Kidney glomerular epithelial cell (primary cell): ENCODE data around the gene PPP4R3C.
"Not testable (repeated sequence)": the region's sequence is repeated elsewhere in the genome, so short reads cannot be mapped to it uniquely, and the experiment has no call there.

ENCODE experiments used
- DNase-seq: peaks from one replicate; lab custom pipeline; 2025; lab: John Stamatoyannopoulos, UW

The PPP4R3C gene

DNA sequence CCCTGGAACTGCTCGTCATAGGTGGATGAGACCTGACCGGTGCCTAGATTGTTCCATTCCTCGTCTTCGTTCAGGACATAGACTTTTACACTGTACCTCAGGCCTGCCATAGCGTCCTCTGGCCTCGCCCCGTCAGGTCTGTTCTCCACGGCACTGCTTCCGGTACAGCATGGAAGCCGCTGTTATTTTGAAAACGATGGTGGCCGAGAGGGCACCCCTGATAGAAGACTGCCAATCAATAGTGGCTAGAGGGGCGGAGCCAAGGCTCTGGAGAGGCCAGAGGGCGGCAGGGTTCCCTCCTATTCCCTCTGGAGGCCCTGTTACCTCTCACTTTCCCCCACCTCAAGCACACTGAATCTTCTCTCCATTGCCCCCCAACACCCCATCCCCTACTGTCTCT lies at the start of gene PPP4R3C:
TSS of gene PPP4R3C (minus strand) at position 155 of the 400 bp plus-strand sequence. CDS start at position 110, 45 bp downstream.
- no peak for DNase-seq

DNA sequence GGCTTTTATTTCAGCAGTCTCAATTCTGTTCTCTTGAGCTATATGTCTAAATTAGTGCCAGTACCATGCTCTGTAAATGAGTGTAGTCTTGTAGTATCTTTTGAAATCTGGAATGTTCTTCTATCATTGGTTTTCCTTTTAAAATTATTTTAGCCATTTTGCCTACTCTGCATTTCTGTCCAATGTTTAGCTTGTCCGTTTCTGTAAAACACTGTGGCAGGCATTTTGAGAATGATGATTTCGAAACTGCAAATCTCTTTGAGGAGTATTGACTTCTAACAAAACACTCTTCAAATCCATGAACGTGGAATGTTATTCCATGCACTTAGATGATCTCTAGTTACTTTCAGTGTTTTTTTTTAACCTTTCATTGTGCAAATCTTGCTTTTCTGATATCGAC lies 28.3 kb upstream of the PPP4R3C start:
- no peak for DNase-seq

DNA sequence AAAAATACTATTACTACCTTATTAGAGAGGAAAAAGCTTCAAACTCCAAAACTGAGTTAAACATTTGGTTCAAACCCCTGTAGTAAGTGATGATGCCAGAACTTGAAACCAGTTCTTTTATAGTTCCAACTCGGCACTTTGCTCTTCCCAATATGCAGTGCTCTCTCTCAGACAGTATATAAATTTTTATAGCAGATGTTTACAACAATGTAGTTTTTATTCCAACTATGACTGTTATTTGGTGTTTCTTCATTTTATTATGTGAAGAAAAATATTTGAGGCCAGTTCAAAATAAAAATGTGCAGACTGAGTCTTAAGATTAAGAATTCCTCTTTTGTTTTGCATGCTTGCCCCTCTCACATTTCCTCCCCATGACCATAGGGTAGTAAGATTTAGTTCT lies 2.9 kb upstream of the PPP4R3C start:
- DNase-seq = no peak

DNA sequence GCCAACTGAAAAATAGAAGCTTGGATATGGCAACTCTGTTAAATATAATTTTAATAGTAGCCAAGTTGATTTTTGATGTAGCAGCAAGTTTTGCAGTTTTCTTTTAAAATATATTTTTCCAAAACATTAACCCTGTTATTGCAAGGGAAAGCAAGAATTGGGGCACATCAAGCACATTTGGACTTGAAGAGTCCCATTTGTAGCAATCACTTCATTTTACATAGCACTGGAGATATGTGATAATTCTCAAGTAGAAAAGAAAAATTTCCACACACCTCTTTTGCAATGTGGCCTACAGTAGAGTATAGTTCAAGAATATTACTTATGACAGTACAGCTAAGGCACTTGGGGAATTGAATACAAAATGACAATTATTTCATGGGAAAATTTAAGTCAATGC lies 1.9 kb upstream of the PPP4R3C start:
- no peak for DNase-seq

DNA sequence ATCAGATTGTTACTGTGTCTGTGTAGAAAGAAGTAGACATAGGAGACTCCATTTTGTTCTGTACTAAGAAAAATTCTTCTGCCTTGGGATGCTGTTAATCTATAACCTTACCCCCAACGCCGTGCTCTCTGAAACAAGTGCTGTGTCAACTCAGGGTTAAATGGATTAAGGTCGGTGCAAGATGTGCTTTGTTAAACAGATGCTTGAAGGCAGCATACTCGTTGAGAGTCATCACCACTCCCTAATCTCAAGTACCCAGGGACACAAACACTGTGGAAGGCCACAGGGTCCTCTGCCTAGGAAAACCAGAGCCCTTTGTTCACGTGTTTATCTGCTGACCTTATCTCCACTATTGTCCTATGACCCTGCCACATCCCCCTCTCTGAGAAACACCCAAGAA lies 4.0 kb downstream of the PPP4R3C start:
- DNase-seq = not testable (repeated sequence)

DNA sequence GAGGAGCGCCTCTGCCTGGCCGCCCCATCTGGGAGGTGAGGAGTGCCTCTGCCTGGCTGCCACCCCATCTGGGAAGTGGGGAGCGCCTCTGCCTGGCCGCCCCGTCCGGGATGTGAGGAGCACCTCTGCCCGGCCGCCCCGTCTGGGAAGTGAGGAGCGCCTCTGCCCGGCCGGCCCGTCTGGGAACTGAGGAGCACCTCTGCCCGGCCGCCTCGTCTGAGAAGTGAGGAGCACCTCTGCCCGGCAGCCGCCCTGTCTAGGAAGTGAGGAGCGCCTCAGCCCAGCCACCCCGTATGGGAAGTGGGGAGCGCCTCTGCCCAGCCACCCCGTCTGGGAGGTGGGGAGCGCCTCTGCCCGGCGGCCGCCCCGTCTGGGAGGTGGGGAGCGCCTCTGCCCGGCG lies 4.6 kb downstream of the PPP4R3C start:
- DNase-seq = not testable (repeated sequence)

DNA sequence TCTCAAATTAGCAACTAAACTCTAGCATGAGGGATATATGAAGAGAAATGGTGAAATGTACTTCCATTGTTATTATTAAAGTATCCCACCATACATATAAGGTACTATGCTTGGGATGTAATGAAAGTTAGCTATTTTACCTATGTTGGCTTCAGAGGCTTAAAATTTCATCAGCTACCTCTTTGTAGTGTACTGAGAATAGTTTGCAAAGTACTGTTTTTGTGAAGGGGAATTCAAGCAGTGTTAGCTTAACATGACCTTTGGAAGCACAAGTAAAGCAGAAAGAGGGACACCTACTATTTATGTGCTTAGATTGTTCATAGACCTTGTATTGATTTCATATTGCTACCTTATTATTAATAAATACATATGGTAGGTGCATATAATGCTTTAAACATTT lies 11.8 kb downstream of the PPP4R3C start:
- DNase-seq = no peak

DNA sequence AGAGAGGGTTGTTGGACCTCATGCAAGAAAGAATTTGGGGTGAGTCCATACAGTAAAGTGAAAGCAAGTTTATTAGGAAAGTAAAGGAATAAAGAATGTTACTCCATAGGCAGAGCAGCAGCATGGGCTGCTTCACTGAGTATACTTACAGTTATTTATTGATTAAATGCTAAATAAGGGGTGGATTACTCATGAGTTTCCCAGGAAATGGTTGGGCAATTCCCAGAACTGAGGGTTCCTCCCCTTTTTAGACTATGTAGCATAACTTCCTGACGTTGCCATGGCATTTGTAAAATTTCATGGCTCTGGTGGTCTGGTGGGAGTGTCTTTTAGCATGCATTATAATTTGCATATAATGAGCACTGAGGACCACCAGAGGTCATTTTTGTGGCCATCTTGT lies 16.7 kb downstream of the PPP4R3C start:
- no peak for DNase-seq

DNA sequence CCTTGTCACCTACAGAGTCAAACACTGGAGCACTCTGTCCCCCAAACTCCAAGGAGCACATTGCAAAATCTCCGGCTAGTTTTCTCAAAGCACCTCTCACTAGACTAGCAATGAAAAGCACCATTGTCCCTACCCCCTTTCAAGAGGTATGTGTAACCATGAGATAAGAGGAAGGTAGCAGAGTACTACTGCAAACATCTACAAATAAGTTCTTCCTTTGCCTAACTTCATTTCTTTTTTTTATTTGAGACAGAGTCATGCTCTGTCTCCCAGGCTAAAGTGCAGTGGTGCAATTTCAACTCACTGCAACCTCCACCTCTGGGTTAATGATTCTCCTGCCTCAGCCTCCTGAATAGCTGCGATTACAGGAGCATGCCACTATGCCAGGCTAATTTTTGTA lies 17.7 kb downstream of the PPP4R3C start:
- no peak for DNase-seq

DNA sequence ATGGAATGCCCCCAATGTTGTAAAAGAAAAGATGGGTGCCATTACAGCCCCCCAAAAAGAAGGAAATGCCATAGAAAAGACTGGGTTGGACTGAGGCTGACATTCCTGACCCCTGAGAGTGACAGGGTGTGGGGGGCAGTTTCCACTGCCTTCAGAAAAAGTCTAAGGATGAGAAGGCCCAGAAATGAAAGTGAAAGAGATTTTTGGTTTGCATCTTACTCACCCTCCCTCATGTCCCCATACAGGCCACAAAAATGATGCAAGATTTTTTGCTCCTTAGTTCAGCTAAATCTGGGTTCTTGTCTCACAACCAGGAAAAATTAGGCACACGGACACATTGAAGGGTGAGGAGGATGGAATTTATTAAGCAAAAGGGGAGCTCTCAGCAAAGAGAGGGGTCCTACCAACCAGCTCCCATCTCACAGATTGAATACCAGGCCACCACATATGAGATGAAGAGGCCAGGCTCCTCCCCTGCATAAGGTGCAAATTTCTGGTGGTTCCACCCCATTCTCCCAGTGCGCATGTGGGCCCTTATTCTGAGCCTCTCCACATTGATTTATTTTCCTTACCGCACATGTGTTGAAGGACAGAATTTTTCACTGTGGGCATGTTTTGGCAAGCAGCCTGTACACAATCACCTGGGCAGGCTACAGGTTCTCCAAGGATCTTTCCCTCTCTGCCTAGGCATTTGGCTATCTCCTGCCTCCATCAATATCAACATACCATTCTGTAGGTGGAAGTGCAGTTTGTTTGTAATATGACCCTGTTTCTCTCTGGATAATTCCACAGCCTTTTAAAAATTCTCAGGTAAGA lies 18.8 kb downstream of the PPP4R3C start:
- DNase-seq = no peak

DNA sequence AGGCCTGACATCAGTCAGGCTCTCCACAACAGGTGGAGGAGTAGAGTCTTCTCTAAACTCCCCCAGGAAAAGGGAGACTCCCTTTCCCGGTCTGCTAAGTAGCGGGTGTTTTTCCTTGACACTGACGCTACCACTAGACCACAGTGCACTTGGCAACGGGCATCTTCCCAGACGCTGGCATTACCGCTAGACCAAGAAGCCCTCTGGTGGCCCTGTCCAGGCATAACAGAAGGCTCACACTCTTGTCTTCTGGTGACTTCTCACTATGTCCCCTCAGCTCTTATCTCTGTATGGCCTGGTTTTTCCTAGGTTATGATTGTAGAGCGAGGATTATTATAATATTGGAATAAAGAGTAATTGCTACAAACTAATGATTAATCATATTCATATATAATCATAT lies 20.7 kb downstream of the PPP4R3C start:
- not testable (repeated sequence) for DNase-seq

DNA sequence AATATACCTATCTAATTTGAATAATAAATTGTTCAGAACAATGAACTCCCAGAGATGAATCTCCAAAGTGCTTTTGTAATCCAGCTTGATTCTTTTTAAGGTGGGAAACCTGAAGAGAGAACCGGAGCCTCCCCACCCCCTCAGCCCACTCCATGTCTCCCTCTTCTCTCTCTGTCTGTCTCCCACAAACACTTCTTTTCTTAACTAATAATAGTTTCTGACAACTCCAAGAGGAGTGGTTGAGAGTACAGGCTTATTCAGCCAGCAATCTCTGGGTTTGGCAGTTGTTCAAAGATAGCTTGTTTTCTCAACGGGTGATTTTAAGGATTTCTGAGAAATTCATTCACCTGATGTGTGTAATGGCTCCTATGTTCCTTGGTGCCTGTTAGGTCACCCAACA lies 23.4 kb downstream of the PPP4R3C start:
- no peak for DNase-seq

DNA sequence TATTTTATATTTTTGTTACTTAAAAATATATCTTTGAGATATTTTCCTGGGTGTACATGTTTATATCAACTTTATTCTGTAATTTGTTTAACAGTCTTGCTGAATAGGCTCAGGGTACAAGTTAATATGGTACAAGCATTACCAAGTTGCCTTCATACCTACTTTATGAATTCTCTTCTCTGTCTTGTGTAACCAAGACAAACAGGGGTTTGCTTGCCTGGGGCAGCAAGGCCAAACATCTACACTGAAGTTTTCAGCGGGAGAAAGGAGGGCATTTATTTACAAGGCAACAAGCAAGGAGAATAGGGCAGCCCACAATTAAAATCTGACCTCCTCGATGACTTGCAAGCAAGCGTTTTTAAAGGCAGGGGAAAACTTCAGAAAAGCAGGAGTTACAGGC lies 24.2 kb downstream of the PPP4R3C start:
- DNase-seq = no peak

DNA sequence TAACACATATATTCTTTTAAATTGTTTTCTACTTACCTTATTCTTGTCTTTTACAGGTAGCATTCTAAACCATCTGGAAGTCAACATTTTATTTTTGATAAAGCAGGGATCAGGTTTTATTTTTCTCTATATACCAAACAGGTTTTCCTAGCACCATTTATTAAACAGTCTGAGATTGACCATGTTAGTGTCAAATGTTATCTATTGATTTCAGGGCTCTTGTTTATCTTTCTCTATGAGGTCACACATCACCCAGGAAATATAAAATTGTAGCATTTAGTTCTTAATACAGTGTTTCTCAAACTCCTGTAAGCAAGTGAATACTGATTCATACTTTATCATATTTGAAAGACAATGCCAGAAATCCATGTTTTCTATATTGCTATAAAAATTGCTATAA lies 28.1 kb downstream of the PPP4R3C start:
- DNase-seq = no peak
